Measurements from ENCODE around the gene SNCAIP.

GRCh38 chr5:122405751-122406150 is 93.7 kb downstream of the SNCAIP start:
- TF ChIP-seq, protein P1, sequence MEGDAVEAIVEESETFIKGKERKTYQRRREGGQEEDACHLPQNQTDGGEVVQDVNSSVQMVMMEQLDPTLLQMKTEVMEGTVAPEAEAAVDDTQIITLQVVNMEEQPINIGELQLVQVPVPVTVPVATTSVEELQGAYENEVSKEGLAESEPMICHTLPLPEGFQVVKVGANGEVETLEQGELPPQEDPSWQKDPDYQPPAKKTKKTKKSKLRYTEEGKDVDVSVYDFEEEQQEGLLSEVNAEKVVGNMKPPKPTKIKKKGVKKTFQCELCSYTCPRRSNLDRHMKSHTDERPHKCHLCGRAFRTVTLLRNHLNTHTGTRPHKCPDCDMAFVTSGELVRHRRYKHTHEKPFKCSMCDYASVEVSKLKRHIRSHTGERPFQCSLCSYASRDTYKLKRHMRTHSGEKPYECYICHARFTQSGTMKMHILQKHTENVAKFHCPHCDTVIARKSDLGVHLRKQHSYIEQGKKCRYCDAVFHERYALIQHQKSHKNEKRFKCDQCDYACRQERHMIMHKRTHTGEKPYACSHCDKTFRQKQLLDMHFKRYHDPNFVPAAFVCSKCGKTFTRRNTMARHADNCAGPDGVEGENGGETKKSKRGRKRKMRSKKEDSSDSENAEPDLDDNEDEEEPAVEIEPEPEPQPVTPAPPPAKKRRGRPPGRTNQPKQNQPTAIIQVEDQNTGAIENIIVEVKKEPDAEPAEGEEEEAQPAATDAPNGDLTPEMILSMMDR (IDR thresholded peaks at IDR 0.05), result no peak
- no peak for TF ChIP-seq POLR2A (IDR thresholded peaks at IDR 0.05)
- no peak for TF ChIP-seq POLR2AphosphoS5 (IDR thresholded peaks at IDR 0.05; ENCODE audit: insufficient read depth in 1 of 2, low read depth in 1 of 2)
